Prostate gland (tissue), 2 donors: ENCODE measurements around the gene PBX4.

ENCODE experiments used
- CTCF ChIP-seq, 4 experiments: fragments of 200-600 bp in 2 of 4; fragments of 450-650 bp in 2 of 4; sonication (generic) in 2 of 4; IDR thresholded peaks; 1 replicate in 3 of 4; 2 replicates in 1 of 4; pipeline ENCODE4 v1.5.1; 2016 to 2019; ENCODE audit warnings: antibody characterized with exemption in 4 of 4, mild to moderate bottlenecking in 2 of 4, moderate library complexity in 2 of 4
- POLR2AphosphoS5 ChIP-seq: sonication (generic); formaldehyde crosslinking; IDR thresholded peaks from one replicate; pipeline ENCODE4 v1.6.1; 2017; ENCODE audit warnings: antibody characterized with exemption

GRCh38 chr19:19528721-19529490 is 89.6 kb downstream of the PBX4 start, which contains the start of gene YJEFN3:
- TF ChIP-seq CTCF (IDR thresholded peaks at IDR 0.05), result no peak
- TF ChIP-seq POLR2AphosphoS5, result no peak
